Endodermal cell (in vitro differentiated cells): ENCODE measurements around the gene S1PR3. TPM values are rescaled to one million over a fixed set of nuclear protein-coding genes. Genes with fewer than 3 reads are reported as not detected.

Experiments used
- DNase-seq: peaks from one replicate; pipeline ENCODE4 v3.0.0-alpha.2; 2017
- H3K27ac ChIP-seq: 2 replicates; pipeline ENCODE4 v1.5.1; 2013; ENCODE audit warnings: mild to moderate bottlenecking, low read depth, low read length, moderate library complexity
- H3K27me3 ChIP-seq: 2 replicates; pipeline ENCODE4 v1.6.1; 2013; ENCODE audit warnings: mild to moderate bottlenecking, low read length, moderate library complexity; ENCODE audit not compliant: insufficient read depth, control insufficient read depth, poor library complexity, severe bottlenecking
- H3K36me3 ChIP-seq: 2 replicates; pipeline ENCODE4 v1.7.0; 2013; ENCODE audit warnings: mild to moderate bottlenecking, low read length, moderate library complexity; ENCODE audit not compliant: control insufficient read depth, insufficient read depth
- H3K4me1 ChIP-seq: one replicate; pipeline ENCODE4 v1.7.0; 2013; ENCODE audit warnings: low read length; ENCODE audit not compliant: control insufficient read depth, insufficient read depth
- H3K4me3 ChIP-seq: 2 replicates; pipeline ENCODE4 v1.5.1; 2013; ENCODE audit warnings: mild to moderate bottlenecking, low read length, moderate library complexity
- H3K9ac ChIP-seq: 2 replicates; pipeline ENCODE4 v1.6.1; 2013; ENCODE audit warnings: mild to moderate bottlenecking, low read length, moderate library complexity; ENCODE audit not compliant: poor library complexity, severe bottlenecking; ENCODE audit errors: extremely low read depth
- H3K9me3 ChIP-seq: 2 replicates; pipeline ENCODE4 v1.6.1; 2013; ENCODE audit warnings: mild to moderate bottlenecking, low read length, moderate library complexity; ENCODE audit not compliant: control insufficient read depth
- H3K27ac Mint-ChIP-seq: 2 replicates; pipeline ENCODE4 v1.8.0; 2020; ENCODE audit warnings: mixed read lengths
- H3K27me3 Mint-ChIP-seq: 2 replicates; pipeline ENCODE4 v1.8.0; 2021; ENCODE audit warnings: mild to moderate bottlenecking, mixed read lengths; ENCODE audit not compliant: insufficient read depth
- H3K36me3 Mint-ChIP-seq: 2 replicates; pipeline ENCODE4 v1.8.0; 2020; ENCODE audit warnings: low read depth, mixed read lengths
- H3K4me1 Mint-ChIP-seq: 2 replicates; pipeline ENCODE4 v1.8.0; 2020; ENCODE audit warnings: mixed read lengths
- H3K4me3 Mint-ChIP-seq: 2 replicates; pipeline ENCODE4 v1.8.0; 2020; ENCODE audit warnings: mild to moderate bottlenecking, moderate library complexity, mixed read lengths
- H3K9me3 Mint-ChIP-seq: 2 replicates; pipeline ENCODE4 v1.8.0; 2020; ENCODE audit warnings: mild to moderate bottlenecking, mixed read lengths
- WGBS, 2 experiments: methylation state at CpG; one replicate each; pipeline versions ENCODE4 v1.1.5 to v1.1.7; 2013; ENCODE audit warnings: missing lambda C conversion rate in 2 of 2, mixed read lengths in 1 of 2; ENCODE audit not compliant: insufficient coverage in 1 of 2, insufficient read length in 1 of 2; 5-methylcytosine and 5-hydroxymethylcytosine counted together
- total RNA-seq, 2 donors: library from RNA; stranded (reverse); fragmentation: NEBNext Ultra II Directional in 1 of 2; extraction: Animal tissue kit (Norgen Biotek cat#: 25700) in 1 of 2; gene quantifications; 2 replicates in 1 of 2; 3 replicates in 1 of 2; pipeline ENCODE4 v1.2.1, GENCODE V29; 2021
- TF ChIP-seq, protein P1 (sequence below): fragments of 200-600 bp; sonication (generic); conservative IDR thresholded peaks from 2 replicates; pipeline ENCODE4 v1.5.0; 2021; ENCODE audit warnings: antibody characterized with exemption, mild to moderate bottlenecking

Gene S1PR3
- total RNA-seq, 2 donors from 2014 or later = 53.6 to 95.2 TPM

DNA sequence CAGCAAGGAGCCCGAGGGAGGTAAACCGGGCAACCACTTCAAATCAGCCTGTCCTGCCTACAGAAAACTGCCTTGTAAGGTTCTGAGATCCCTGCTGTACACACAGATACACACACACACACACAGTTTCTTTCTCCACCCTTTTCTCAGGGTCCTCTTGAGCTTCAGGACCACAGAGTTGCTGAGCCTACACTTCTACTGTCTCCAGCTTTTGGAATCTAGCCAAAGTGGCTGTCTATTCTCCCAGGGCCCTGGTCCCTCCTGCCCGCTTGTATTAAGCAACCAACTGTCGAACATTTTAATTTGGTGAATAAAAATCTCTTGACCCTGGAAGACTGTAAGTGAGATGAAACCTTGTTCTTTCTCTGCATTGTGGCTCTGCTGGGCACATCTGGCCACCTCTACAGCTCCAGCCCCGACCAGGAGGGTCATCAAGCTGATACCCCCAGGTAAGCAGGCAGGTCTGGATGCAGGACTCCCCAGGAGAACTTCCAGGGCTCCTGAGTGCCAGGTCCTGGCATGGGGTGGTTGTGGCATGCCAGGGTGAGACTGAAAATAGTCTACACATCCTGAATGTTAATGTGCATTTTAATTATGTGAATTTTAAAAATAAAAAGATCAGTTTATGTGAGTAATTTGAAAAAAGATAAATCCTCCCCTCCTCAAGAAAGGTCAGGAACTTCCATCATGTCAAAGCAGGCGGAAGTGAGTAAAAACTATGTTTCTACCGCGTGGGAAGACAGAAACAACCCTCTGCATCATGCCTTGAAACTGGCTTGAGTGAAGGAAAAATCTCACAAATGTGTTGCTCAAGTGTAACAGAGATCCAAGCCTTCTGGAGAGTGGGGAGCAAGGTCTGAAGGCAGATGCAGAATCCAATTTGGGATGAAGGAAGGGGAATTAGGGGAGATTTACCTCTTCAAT is 15.0 kb upstream of the S1PR3 start:
- WGBS, 2 experiments = 83 to 92% methylated on average over 5 to 8 of the region's 8 CpGs
- Mint-ChIP-seq H3K4me1 (peaks cover 4% of the 10 kb centered on the region), H3K27me3 (no peaks in the 10 kb centered on the region)

DNA sequence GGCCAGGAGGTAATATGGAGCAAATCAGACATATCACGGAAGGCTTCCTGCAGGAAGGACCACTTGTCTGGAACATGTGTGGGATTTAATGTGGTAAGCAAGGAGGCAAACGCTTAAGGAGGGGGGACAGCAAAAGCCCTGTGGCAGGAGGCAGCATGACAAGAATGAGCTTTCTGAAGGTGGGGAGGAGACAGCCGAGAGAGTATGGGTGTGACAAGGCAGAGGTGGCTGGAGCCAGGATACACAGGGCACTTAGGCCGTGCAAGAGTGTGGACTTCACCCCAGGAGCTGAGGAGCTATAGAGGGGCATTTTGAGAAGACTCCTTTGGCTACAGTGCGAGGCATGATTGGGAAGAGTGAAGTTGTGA is 14.4 kb upstream of the S1PR3 start:
- Histone ChIP-seq H3K27me3 (no peaks in the 10 kb centered on the region), H3K9me3 (peaks cover 29% of the 10 kb centered on the region), H3K36me3 (no peaks in the 10 kb centered on the region), H3K4me1 (no peaks in the 10 kb centered on the region), H3K27ac (no peak overlapping the region), H3K4me3 (no peak overlapping the region), H3K9ac (no peak overlapping the region)
- peak; percentile 34 for DNase-seq
- TF ChIP-seq, protein P1, sequence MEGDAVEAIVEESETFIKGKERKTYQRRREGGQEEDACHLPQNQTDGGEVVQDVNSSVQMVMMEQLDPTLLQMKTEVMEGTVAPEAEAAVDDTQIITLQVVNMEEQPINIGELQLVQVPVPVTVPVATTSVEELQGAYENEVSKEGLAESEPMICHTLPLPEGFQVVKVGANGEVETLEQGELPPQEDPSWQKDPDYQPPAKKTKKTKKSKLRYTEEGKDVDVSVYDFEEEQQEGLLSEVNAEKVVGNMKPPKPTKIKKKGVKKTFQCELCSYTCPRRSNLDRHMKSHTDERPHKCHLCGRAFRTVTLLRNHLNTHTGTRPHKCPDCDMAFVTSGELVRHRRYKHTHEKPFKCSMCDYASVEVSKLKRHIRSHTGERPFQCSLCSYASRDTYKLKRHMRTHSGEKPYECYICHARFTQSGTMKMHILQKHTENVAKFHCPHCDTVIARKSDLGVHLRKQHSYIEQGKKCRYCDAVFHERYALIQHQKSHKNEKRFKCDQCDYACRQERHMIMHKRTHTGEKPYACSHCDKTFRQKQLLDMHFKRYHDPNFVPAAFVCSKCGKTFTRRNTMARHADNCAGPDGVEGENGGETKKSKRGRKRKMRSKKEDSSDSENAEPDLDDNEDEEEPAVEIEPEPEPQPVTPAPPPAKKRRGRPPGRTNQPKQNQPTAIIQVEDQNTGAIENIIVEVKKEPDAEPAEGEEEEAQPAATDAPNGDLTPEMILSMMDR = no peak
- Mint-ChIP-seq H3K27me3 (no peaks in the 10 kb centered on the region), H3K4me3 (no peak overlapping the region), H3K27ac (no peak overlapping the region), H3K9me3 (peaks cover 17% of the 10 kb centered on the region), H3K36me3 (no peaks in the 10 kb centered on the region), H3K4me1 (peaks cover 4% of the 10 kb centered on the region)
- 90 to 95% methylated on average over 5 of the region's 5 CpGs for WGBS, 2 experiments

More for the DNA sequence above, 15.0 kb upstream of the S1PR3 start:
- Histone ChIP-seq H3K27me3 (no peaks in the 10 kb centered on the region), H3K27ac (no peak overlapping the region), H3K9me3 (peaks cover 23% of the 10 kb centered on the region), H3K36me3 (no peaks in the 10 kb centered on the region), H3K9ac (no peak overlapping the region), H3K4me3 (no peak overlapping the region), H3K4me1 (no peaks in the 10 kb centered on the region)
- TF ChIP-seq, protein P1 = no peak
- no peak overlapping the region for H3K4me3 Mint-ChIP-seq
- no peaks in the 10 kb centered on the region for H3K36me3 Mint-ChIP-seq
- peaks cover 12% of the 10 kb centered on the region for H3K9me3 Mint-ChIP-seq
- no peak overlapping the region for H3K27ac Mint-ChIP-seq
- DNase-seq = peak; percentile 10

DNA sequence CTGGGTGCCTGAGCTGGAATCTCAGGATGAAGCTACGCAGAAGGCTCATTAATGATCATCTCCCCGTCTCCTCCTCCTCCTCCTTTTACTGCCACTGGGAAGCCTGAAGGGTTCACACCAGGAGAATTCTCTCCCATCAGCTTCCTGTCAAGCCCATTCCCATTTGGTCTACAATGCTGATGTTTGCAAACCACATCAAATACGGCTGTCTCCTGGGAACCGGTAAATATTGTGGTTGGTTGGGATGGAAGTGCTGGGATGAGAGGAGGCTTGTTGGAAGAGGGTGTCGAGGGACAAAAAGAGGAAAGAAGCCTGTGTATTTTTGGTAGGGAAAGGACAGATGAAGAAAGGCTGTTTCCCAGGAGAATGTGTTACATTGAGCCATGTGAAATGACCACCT is 13.2 kb upstream of the S1PR3 start:
- H3K27me3 Mint-ChIP-seq = no peaks in the 10 kb centered on the region
- no peaks in the 10 kb centered on the region for H3K36me3 Mint-ChIP-seq
- no peaks in the 10 kb centered on the region for H3K4me1 ChIP-seq
- H3K9me3 Mint-ChIP-seq = peaks cover 23% of the 10 kb centered on the region
- H3K27me3 ChIP-seq = no peaks in the 10 kb centered on the region
- TF ChIP-seq, protein P1 = no peak
- H3K9me3 ChIP-seq = peaks cover 39% of the 10 kb centered on the region
- H3K4me3 ChIP-seq = no peak overlapping the region
- no peak overlapping the region for H3K9ac ChIP-seq
- H3K36me3 ChIP-seq = no peaks in the 10 kb centered on the region
- 88 to 96% methylated on average over 4 to 5 of the region's 5 CpGs for whole genome bisulfite sequencing, 2 experiments
- H3K4me1 Mint-ChIP-seq = peaks cover 4% of the 10 kb centered on the region
- no peak overlapping the region for H3K4me3 Mint-ChIP-seq
- DNase-seq = peak; percentile 38
- no peak overlapping the region for H3K27ac Mint-ChIP-seq
- H3K27ac ChIP-seq = no peak overlapping the region
